A549 (cell line): ENCODE measurements around the gene ACTR3.

Experiments
- CTCF ChIP-seq: fragments of >200 bp; sonication (Bioruptor Twin); formaldehyde crosslinking; IDR thresholded peaks from 3 replicates; pipeline ENCODE4 v1.5.1; 2016
- POLR2A ChIP-seq: IDR thresholded peaks from 2 replicates; pipeline ENCODE4 v1.6.1; 2012; ENCODE audit warnings: mild to moderate bottlenecking, low read length

- no peak for TF ChIP-seq CTCF
- TF ChIP-seq POLR2A: no peak
Observed at GRCh38 chr2:113861740-113862139, 28.1 kb upstream of the ACTR3 start.
